Subcutaneous preadipocyte (primary cell): ENCODE results near the gene LENG1. TPM values are rescaled to one million over a fixed set of nuclear protein-coding genes. Genes with fewer than 3 reads are reported as not detected.

Experiments
- total RNA-seq: library from RNA; depleted of rRNA; stranded (reverse); fragments of >200 nt; gene quantifications from 2 replicates; pipeline ENCODE4 v1.2.3, GENCODE V29; 2012

Gene LENG1
- 4.3 and 4.8 TPM in 2 replicates for total RNA-seq

GRCh38 chr19:54159352-54160181, at the start of gene LENG1:
Gene LENG1 (minus strand): TSS chr19:54159721. CDS start chr19:54159695, 26 bp downstream.

GRCh38 chr19:54191011-54191810, 31.7 kb upstream of the LENG1 start, which contains the start of gene TSEN34:
Gene TSEN34 (plus strand): TSS chr19:54191308. CDS start chr19:54191365, 57 bp downstream.

GRCh38 chr19:54189145-54189734, 29.7 kb upstream of the LENG1 start, which contains the start of gene MBOAT7:
Gene MBOAT7 (minus strand): TSS chr19:54189580. CDS start chr19:54188508, 1,072 bp downstream.

GRCh38 chr19:54172471-54173358, 13.2 kb upstream of the LENG1 start, which contains the start of gene TMC4:
Gene TMC4 (minus strand): TSS chr19:54173160. CDS start chr19:54173117, 43 bp downstream.

GRCh38 chr19:54137699-54138488, 21.6 kb downstream of the LENG1 start, which contains the start of gene CNOT3:
Gene CNOT3 (plus strand): TSS chr19:54137762. CDS start chr19:54142979, 5,217 bp downstream.

GRCh38 chr19:54115109-54116063, 44.1 kb downstream of the LENG1 start, which contains the start of the genes PRPF31 and TFPT:
Gene PRPF31 (plus strand): TSS chr19:54115754. CDS start chr19:54118279, 2,525 bp downstream.
Gene TFPT (minus strand): TSS chr19:54115657. CDS start chr19:54115269, 388 bp downstream.

Other genes starting within 250 kb of the LENG1 start
- gene CACNG8, start 196.8 kb downstream of the LENG1 start, total RNA-seq: 0.20 TPM in 1 of 2 replicates, not detected in the other
- gene CACNG6, start 168.1 kb downstream of the LENG1 start, total RNA-seq: not detected in 2 replicates
- not detected in 2 replicates for gene VSTM1, start 95.8 kb downstream of the LENG1 start, total RNA-seq
- gene TARM1, start 78.4 kb downstream of the LENG1 start, total RNA-seq: not detected in 2 replicates
- under 0.01 and 0.20 TPM in 2 replicates for gene OSCAR, start 58.9 kb downstream of the LENG1 start, total RNA-seq
- 9.9 and 12.1 TPM in 2 replicates for gene NDUFA3, start 56.9 kb downstream of the LENG1 start, total RNA-seq
- 8.4 and 10.3 TPM in 2 replicates for gene TFPT, start 44.1 kb downstream of the LENG1 start, total RNA-seq
- gene PRPF31, start 44.0 kb downstream of the LENG1 start, total RNA-seq: 49.6 and 55.5 TPM in 2 replicates
- 7.3 and 9.2 TPM in 2 replicates for gene CNOT3, start 22.0 kb downstream of the LENG1 start, total RNA-seq
- not detected in 2 replicates for gene TMC4, start 13.4 kb upstream of the LENG1 start, total RNA-seq
- 30.9 and 32.0 TPM in 2 replicates for gene MBOAT7, start 29.9 kb upstream of the LENG1 start, total RNA-seq
- gene TSEN34, start 31.6 kb upstream of the LENG1 start, total RNA-seq: 60.8 and 64.7 TPM in 2 replicates
- 1,299 and 2,011 TPM in 2 replicates for gene RPS9, start 41.1 kb upstream of the LENG1 start, total RNA-seq
- gene LILRB3, start 63.3 kb upstream of the LENG1 start, total RNA-seq: 0.20 TPM in 1 of 2 replicates, not detected in the other
- not detected in 2 replicates for gene LILRA6, start 83.1 kb upstream of the LENG1 start, total RNA-seq
- not detected in 2 replicates for gene LILRB5, start 97.6 kb upstream of the LENG1 start, total RNA-seq
- not detected in 2 replicates for gene LILRB2, start 121.4 kb upstream of the LENG1 start, total RNA-seq
- not detected in 2 replicates for gene LILRA5, start 153.4 kb upstream of the LENG1 start, total RNA-seq
- not detected in 2 replicates for gene LILRA4, start 179.4 kb upstream of the LENG1 start, total RNA-seq
- not detected in 2 replicates for gene LAIR1, start 205.2 kb upstream of the LENG1 start, total RNA-seq